Motor neuron (in vitro differentiated cells): ENCODE results near the gene BAZ1A. TPM values are rescaled to one million over a fixed set of nuclear protein-coding genes. Genes with fewer than 3 reads are reported as not detected.
"Not testable (repeated sequence)": the region's sequence is repeated elsewhere in the genome, so short reads cannot be mapped to it uniquely, and the experiment has no call there.

Experiments
- ATAC-seq, 8 experiments: fragments of 200-7000 bp; cut with Tn5 transposase; replicated peaks in 6 of 8; 2 replicates each; pipeline ENCODE4 v1.8.0; 2021; ENCODE audit warnings: mild to moderate bottlenecking in 8 of 8, moderate library complexity in 8 of 8
- H3K27ac ChIP-seq, 2 donors: fragments of 250-450 bp; sonication (Bioruptor Pico); 2 replicates each; pipeline ENCODE4 v1.9.0; 2021; ENCODE audit warnings: antibody characterized with exemption in 2 of 2, mild to moderate bottlenecking in 2 of 2, moderate library complexity in 1 of 2
- H3K4me1 ChIP-seq, 2 donors: fragments of 250-450 bp; sonication (Bioruptor Pico); replicated peaks in 1 of 2; 2 replicates each; pipeline ENCODE4 v1.6.1; 2021; ENCODE audit warnings: antibody characterized with exemption in 2 of 2, mild to moderate bottlenecking in 2 of 2, moderate library complexity in 1 of 2
- H3K4me3 ChIP-seq, 5 donors: fragments of 250-450 bp; sonication (Bioruptor Pico); 2 replicates each; pipeline ENCODE4 v1.9.0; 2021; ENCODE audit warnings: antibody characterized with exemption in 5 of 5, mild to moderate bottlenecking in 5 of 5, moderate library complexity in 4 of 5
- WGBS, 10 experiments: fragments of 450-650 bp; shearing (Covaris generic); methylation state at CpG; one replicate each; pipeline ENCODE4 v1.0.0; 2022; 5-methylcytosine and 5-hydroxymethylcytosine counted together
- in situ Hi-C, 9 experiments: fragments of 400-800 bp; cut with MboI; loops; one replicate each; pipeline ENCODE4 v1.15.0; 2021; ENCODE audit warnings: low sequenced_read_pairs in 9 of 9, low pct_unique_long_range_greater_than_20kb in 2 of 9; ENCODE audit not compliant: unreplicated experiment in 9 of 9
- total RNA-seq, 8 experiments: library from RNA; unstranded; fragments of 300-600 nt; gene quantifications; 2 replicates each; pipeline versions ENCODE4 v1.2.3 to v1.2.4, GENCODE V29; 2022

The BAZ1A gene
- total RNA-seq, 8 experiments from 2014 or later: 11.7 to 76.6 (median 26.5) TPM

- Histone ChIP-seq H3K4me3 (no peak overlapping the region), H3K27ac (no peak overlapping the region), H3K4me1 (no peaks in the 10 kb centered on the region)
- in situ Hi-C loops: no loop called here
- 92 to 100% (median 100%) methylated on average over 1 to 2 of the region's 2 CpGs; no CpG with 5 or more reads in 1 of the 10 experiments for WGBS, 10 experiments
- ATAC-seq: no peak
Observed at GRCh38 chr14:34755215-34755614, 119.9 kb downstream of the BAZ1A start.

GRCh38 chr14:34754687-34755086 lies 120.5 kb downstream of the BAZ1A start:
- H3K4me3 ChIP-seq: no peak overlapping the region
- H3K4me1 ChIP-seq: no peaks in the 10 kb centered on the region
- ATAC-seq: no peak
- 67 to 100% (median 100%) methylated on average over 1 of the region's 1 CpG; no CpG with 5 or more reads in 3 of the 10 experiments for whole genome bisulfite sequencing, 10 experiments
- H3K27ac ChIP-seq: no peak overlapping the region
- in situ Hi-C loops: no loop called here

- H3K4me1 ChIP-seq: no peaks in the 10 kb centered on the region
- in situ Hi-C loops: no loop called here
- ATAC-seq: peak in 1 of 8 experiments; percentile 25
- no peak overlapping the region for H3K4me3 ChIP-seq
- H3K27ac ChIP-seq: no peak overlapping the region
Observed at GRCh38 chr14:34750670-34751069, 124.5 kb downstream of the BAZ1A start.

- in situ Hi-C loops: no loop called here
- 75 to 100% (median 89%) methylated on average over 1 to 2 of the region's 2 CpGs; no CpG with 5 or more reads in 3 of the 10 experiments for WGBS, 10 experiments
- no peak for ATAC-seq
Observed at GRCh38 chr14:34750233-34750632, 124.9 kb downstream of the BAZ1A start.

GRCh38 chr14:34749408-34749807 lies 125.8 kb downstream of the BAZ1A start:
- no peak for ATAC-seq
- 72 to 100% (median 93%) methylated on average over 3 to 6 of the region's 6 CpGs for WGBS, 10 experiments
- in situ Hi-C loops: no loop called here
- Histone ChIP-seq H3K27ac (no peak overlapping the region), H3K4me1 (no peaks in the 10 kb centered on the region), H3K4me3 (no peak overlapping the region)

More at GRCh38 chr14:34750233-34750632, 124.9 kb downstream of the BAZ1A start:
- no peak overlapping the region for H3K4me3 ChIP-seq
- H3K27ac ChIP-seq: no peak overlapping the region
- H3K4me1 ChIP-seq: no peaks in the 10 kb centered on the region

- peak in 2 of 8 experiments; percentile 30 to 67 for ATAC-seq
- no peak overlapping the region for H3K27ac ChIP-seq
- no peaks in the 10 kb centered on the region for H3K4me1 ChIP-seq
- in situ Hi-C loops: no loop called here
- H3K4me3 ChIP-seq: no peak overlapping the region
- 44 to 100% (median 79%) methylated on average over 1 to 4 of the region's 8 CpGs; no CpG with 5 or more reads in 4 of the 10 experiments for WGBS, 10 experiments
Observed at GRCh38 chr14:34742270-34743115, 132.7 kb downstream of the BAZ1A start.

GRCh38 chr14:34741840-34742239 lies 133.3 kb downstream of the BAZ1A start:
- no peak overlapping the region for H3K27ac ChIP-seq
- in situ Hi-C loops: no loop called here
- 0 to 100% (median 86%) methylated on average over 1 of the region's 1 CpG; no CpG with 5 or more reads in 1 of the 10 experiments for WGBS, 10 experiments
- H3K4me1 ChIP-seq: no peaks in the 10 kb centered on the region
- ATAC-seq: no peak
- H3K4me3 ChIP-seq: no peak overlapping the region

- ATAC-seq, H3K4me3 ChIP-seq, H3K27ac ChIP-seq, in situ Hi-C loops, H3K4me1 ChIP-seq: not testable (repeated sequence)
- WGBS, 10 experiments: 44 to 100% (median 78%) methylated on average over 1 to 6 of the region's 6 CpGs; no CpG with 5 or more reads in 2 of the 10 experiments
Observed at GRCh38 chr14:34740139-34740538, 135.0 kb downstream of the BAZ1A start.

GRCh38 chr14:34737079-34737478 lies 138.1 kb downstream of the BAZ1A start:
- H3K27ac ChIP-seq, ATAC-seq, in situ Hi-C loops, H3K4me1 ChIP-seq, H3K4me3 ChIP-seq: not testable (repeated sequence)
- 20 to 100% (median 93%) methylated on average over 1 to 3 of the region's 4 CpGs; no CpG with 5 or more reads in 3 of the 10 experiments for WGBS, 10 experiments

- in situ Hi-C loops: no loop called here
- Histone ChIP-seq H3K4me1 (no peaks in the 10 kb centered on the region), H3K4me3 (no peak overlapping the region), H3K27ac (no peak overlapping the region)
- 8 to 93% (median 62%) methylated on average over 2 to 3 of the region's 3 CpGs; no CpG with 5 or more reads in 1 of the 10 experiments for WGBS, 10 experiments
- no peak for ATAC-seq
Observed at GRCh38 chr14:34733245-34733644, 141.9 kb downstream of the BAZ1A start.

GRCh38 chr14:34732802-34733201 lies 142.4 kb downstream of the BAZ1A start:
- 62 to 87% (median 77%) methylated on average over 1 to 4 of the region's 4 CpGs for WGBS, 10 experiments
- ATAC-seq: no peak
- no peaks in the 10 kb centered on the region for H3K4me1 ChIP-seq
- H3K27ac ChIP-seq: no peak overlapping the region
- H3K4me3 ChIP-seq: no peak overlapping the region
- in situ Hi-C loops: no loop called here

- Histone ChIP-seq H3K27ac (no peak overlapping the region), H3K4me3 (no peak overlapping the region), H3K4me1 (no peaks in the 10 kb centered on the region)
- WGBS, 10 experiments: 79 to 100% (median 85%) methylated on average over 1 to 3 of the region's 3 CpGs; no CpG with 5 or more reads in 3 of the 10 experiments
- in situ Hi-C loops: loop anchor here in 1 of 9 experiments (10.0 kb wide), 1 partner anchor 49 kb away; no protein-coding TSS in a partner anchor
- ATAC-seq: no peak
Observed at GRCh38 chr14:34723867-34724266, 151.3 kb downstream of the BAZ1A start.

- no peak overlapping the region for H3K4me3 ChIP-seq
- ATAC-seq: peak; percentile 25 to 68 (median 42)
- H3K27ac ChIP-seq: no peak overlapping the region
- no peaks in the 10 kb centered on the region for H3K4me1 ChIP-seq
- 0 to 16% (median 3%) methylated on average over 1 to 10 of the region's 10 CpGs; no CpG with 5 or more reads in 1 of the 10 experiments for WGBS, 10 experiments
- in situ Hi-C loops: loop anchor here in 1 of 9 experiments (10.0 kb wide), 1 partner anchor 48 kb away; no protein-coding TSS in a partner anchor
Observed at GRCh38 chr14:34722723-34723545, 152.2 kb downstream of the BAZ1A start.
